HCT116 (cell line): ENCODE results near the gene TUBA4A.

ENCODE experiments used
- EZH2 ChIP-seq: fragments of 200-600 bp; sonication (generic); IDR thresholded peaks from 2 replicates; pipeline ENCODE4 v1.6.1; 2017; ENCODE audit warnings: antibody characterized with exemption, mixed run types
- EZH2phosphoT487 ChIP-seq: fragments of 200-600 bp; IDR thresholded peaks from 2 replicates; pipeline ENCODE4 v1.6.1; 2018; ENCODE audit warnings: antibody characterized with exemption, borderline replicate concordance
- JUND ChIP-seq: IDR thresholded peaks from 2 replicates; pipeline ENCODE4 v1.6.1; 2012
- POLR2A ChIP-seq: IDR thresholded peaks from 2 replicates; pipeline ENCODE4 v1.7.0; 2011; ENCODE audit warnings: borderline replicate concordance; ENCODE audit not compliant: insufficient read depth, insufficient read length; ENCODE audit errors: extremely low read depth
- POLR2AphosphoS5 ChIP-seq: IDR thresholded peaks from 2 replicates; pipeline ENCODE4 v1.6.1; 2011; ENCODE audit warnings: mild to moderate bottlenecking, low read depth, low read length, moderate library complexity
- SRF ChIP-seq: IDR thresholded peaks from 2 replicates; pipeline ENCODE4 v1.6.1; 2012; ENCODE audit warnings: low read depth
- TCF7L2 ChIP-seq: IDR thresholded peaks from 2 replicates; pipeline ENCODE4 v1.7.0; 2011; ENCODE audit warnings: borderline replicate concordance, inconsistent platforms; ENCODE audit not compliant: insufficient read depth, insufficient read length; ENCODE audit errors: extremely low read depth
- ZNF274 ChIP-seq: fragments of 200-500 bp; sonication (Bioruptor generic); IDR thresholded peaks from 2 replicates; pipeline ENCODE4 v1.6.1; 2014; ENCODE audit warnings: mild to moderate bottlenecking, low read depth, low read length, inconsistent platforms
- TF ChIP-seq, protein P1 (sequence below): IDR thresholded peaks from 2 replicates; pipeline ENCODE4 v1.6.1; 2012; ENCODE audit warnings: low read depth
- TF ChIP-seq, protein P2 (sequence below), 3 experiments: fragments of 200-600 bp in 1 of 3; sonication (generic) in 1 of 3; IDR thresholded peaks in 2 of 3; conservative IDR thresholded peaks in 1 of 3; 2 replicates each; pipeline ENCODE4 v1.5.1; 2012 to 2017; ENCODE audit warnings: low read depth in 2 of 3, low read length in 2 of 3, antibody characterized with exemption in 1 of 3, borderline replicate concordance in 1 of 3, control low read depth in 1 of 3, mild to moderate bottlenecking in 1 of 3, mixed read lengths in 1 of 3, mixed run types in 1 of 3, moderate library complexity in 1 of 3; ENCODE audit not compliant: insufficient read depth in 1 of 3
- TF ChIP-seq, protein P3 (sequence below): IDR thresholded peaks from 2 replicates; pipeline ENCODE4 v1.6.1; 2011; ENCODE audit warnings: mild to moderate bottlenecking, low read length, moderate library complexity; ENCODE audit not compliant: insufficient replicate concordance; ENCODE audit errors: extremely low read depth
- TF ChIP-seq, protein P4 (sequence below): IDR thresholded peaks from 2 replicates; pipeline ENCODE4 v1.6.1; 2012

DNA sequence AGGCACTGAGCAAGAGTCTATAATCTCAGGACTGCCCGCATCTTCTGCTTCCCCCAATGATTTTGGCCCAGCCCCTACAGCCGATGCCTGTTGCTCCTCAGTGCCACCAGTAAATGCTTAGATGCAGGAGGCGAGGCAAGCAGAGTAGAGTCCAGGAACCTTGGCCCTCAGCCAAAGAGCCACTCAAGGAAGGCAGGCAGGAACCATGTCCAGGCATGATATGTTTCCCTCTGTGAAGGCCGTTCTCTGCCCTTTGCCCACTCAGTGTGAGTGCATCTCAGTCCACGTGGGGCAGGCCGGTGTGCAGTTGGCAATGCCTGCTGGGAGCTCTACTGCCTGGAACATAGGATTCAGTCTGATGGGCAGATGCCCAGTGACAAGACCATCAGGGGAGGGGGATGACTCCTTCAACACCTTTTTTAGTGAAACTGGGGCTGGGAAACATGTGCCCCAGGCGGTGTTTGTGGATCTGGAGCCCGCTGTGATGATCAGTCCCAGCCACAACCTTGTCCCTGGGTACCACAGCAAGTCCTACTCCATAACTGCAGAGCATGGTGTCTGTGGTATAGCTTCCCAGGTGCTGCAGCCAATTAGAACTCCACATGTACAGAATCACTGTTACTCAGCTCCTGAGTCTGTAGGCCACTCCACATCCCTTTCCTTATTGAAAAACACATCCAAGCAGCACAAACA is 15.8 kb upstream of the TUBA4A start:
- TF ChIP-seq, protein P1, sequence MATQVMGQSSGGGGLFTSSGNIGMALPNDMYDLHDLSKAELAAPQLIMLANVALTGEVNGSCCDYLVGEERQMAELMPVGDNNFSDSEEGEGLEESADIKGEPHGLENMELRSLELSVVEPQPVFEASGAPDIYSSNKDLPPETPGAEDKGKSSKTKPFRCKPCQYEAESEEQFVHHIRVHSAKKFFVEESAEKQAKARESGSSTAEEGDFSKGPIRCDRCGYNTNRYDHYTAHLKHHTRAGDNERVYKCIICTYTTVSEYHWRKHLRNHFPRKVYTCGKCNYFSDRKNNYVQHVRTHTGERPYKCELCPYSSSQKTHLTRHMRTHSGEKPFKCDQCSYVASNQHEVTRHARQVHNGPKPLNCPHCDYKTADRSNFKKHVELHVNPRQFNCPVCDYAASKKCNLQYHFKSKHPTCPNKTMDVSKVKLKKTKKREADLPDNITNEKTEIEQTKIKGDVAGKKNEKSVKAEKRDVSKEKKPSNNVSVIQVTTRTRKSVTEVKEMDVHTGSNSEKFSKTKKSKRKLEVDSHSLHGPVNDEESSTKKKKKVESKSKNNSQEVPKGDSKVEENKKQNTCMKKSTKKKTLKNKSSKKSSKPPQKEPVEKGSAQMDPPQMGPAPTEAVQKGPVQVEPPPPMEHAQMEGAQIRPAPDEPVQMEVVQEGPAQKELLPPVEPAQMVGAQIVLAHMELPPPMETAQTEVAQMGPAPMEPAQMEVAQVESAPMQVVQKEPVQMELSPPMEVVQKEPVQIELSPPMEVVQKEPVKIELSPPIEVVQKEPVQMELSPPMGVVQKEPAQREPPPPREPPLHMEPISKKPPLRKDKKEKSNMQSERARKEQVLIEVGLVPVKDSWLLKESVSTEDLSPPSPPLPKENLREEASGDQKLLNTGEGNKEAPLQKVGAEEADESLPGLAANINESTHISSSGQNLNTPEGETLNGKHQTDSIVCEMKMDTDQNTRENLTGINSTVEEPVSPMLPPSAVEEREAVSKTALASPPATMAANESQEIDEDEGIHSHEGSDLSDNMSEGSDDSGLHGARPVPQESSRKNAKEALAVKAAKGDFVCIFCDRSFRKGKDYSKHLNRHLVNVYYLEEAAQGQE: no peak
- TF ChIP-seq POLR2A (no peak), EZH2phosphoT487 (no peak), SRF (no peak), JUND (no peak), POLR2AphosphoS5 (no peak), EZH2 (no peak), TCF7L2 (no peak), ZNF274 (no peak)
- TF ChIP-seq, protein P2, sequence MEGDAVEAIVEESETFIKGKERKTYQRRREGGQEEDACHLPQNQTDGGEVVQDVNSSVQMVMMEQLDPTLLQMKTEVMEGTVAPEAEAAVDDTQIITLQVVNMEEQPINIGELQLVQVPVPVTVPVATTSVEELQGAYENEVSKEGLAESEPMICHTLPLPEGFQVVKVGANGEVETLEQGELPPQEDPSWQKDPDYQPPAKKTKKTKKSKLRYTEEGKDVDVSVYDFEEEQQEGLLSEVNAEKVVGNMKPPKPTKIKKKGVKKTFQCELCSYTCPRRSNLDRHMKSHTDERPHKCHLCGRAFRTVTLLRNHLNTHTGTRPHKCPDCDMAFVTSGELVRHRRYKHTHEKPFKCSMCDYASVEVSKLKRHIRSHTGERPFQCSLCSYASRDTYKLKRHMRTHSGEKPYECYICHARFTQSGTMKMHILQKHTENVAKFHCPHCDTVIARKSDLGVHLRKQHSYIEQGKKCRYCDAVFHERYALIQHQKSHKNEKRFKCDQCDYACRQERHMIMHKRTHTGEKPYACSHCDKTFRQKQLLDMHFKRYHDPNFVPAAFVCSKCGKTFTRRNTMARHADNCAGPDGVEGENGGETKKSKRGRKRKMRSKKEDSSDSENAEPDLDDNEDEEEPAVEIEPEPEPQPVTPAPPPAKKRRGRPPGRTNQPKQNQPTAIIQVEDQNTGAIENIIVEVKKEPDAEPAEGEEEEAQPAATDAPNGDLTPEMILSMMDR (IDR thresholded peaks at IDR 0.05 in 2 of 3, conservative IDR thresholded peaks at IDR 0.05 in 1 of 3; ENCODE audit: borderline replicate concordance in 1 of 3, insufficient read depth in 1 of 3, low read depth in 2 of 3, low read length in 2 of 3): no peak
- TF ChIP-seq, protein P3, sequence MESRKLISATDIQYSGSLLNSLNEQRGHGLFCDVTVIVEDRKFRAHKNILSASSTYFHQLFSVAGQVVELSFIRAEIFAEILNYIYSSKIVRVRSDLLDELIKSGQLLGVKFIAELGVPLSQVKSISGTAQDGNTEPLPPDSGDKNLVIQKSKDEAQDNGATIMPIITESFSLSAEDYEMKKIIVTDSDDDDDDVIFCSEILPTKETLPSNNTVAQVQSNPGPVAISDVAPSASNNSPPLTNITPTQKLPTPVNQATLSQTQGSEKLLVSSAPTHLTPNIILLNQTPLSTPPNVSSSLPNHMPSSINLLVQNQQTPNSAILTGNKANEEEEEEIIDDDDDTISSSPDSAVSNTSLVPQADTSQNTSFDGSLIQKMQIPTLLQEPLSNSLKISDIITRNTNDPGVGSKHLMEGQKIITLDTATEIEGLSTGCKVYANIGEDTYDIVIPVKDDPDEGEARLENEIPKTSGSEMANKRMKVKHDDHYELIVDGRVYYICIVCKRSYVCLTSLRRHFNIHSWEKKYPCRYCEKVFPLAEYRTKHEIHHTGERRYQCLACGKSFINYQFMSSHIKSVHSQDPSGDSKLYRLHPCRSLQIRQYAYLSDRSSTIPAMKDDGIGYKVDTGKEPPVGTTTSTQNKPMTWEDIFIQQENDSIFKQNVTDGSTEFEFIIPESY: no peak
- TF ChIP-seq, protein P4, sequence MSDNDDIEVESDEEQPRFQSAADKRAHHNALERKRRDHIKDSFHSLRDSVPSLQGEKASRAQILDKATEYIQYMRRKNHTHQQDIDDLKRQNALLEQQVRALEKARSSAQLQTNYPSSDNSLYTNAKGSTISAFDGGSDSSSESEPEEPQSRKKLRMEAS: no peak
